ENCODE results near the gene PICK1. TPM values are rescaled to one million over a fixed set of nuclear protein-coding genes. Genes with fewer than 3 reads are reported as not detected.

The PICK1 gene
- total and polyA plus RNA-seq, 2 of the 4 experiments (the other 2 are of a cell fraction): 16.5 to 21.0 TPM

DNA sequence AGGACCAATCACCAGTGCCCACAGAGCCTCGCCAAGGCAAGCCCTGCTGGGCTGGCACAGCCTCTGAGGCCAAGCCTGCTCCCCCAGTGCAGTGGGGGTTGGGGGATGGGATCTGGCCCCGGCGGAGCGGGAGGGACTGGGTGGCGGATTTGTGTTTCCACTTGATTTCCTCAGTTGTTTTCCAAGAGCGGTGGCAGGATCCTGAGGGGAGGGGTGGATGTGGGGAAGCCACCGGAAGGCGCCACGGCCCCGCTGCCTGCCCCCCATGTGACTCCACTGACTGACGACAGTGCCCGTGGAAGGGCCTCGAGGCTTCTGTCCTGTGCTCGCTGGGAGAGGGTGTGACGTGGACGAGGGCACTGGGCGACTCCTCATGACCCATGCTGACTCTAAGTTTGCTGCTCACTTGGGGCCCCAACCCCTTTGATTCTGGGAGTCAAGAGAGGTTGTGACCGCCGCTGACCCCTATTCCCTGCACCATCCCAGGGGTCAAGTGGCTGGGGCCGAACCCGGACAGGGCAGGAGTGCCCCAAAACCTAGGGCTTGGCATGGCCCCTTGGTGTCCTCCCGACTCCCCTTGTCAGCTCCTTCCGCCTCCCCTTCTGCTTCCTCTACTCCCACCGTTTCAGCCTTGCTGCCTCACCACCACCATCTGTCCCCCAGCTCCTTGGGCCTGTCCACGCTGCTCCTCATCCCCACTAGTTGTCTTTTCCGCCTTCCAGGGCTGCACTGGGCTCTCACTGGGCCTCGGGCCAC, 23.5 kb upstream of the PICK1 start:
- Histone ChIP-seq H3K4ac (ENCODE audit: low read depth, low read length) (peak overlapping the region; percentile 93), H4K5ac (ENCODE audit: low read depth, low read length) (peak overlapping the region; percentile 85), H3K9me3 (ENCODE audit: control insufficient read depth, insufficient read depth, low read length) (no peaks in the 10 kb centered on the region), H3K23ac (ENCODE audit: low read depth, low read length) (0 out of 2 replicates have a peak overlapping the region, but pooled peaks have one; percentile 20), H3K56ac (ENCODE audit: extremely low read depth, insufficient read depth, low read length) (no peak overlapping the region; the same call in 1 of the 2 replicates), H3K14ac (replicated peaks; ENCODE audit: low read depth, low read length) (peak overlapping the region; percentile 80), H2AFZ (replicated peaks; ENCODE audit: low read length, poor library complexity) (peak overlapping the region; percentile 88), H3K4me3 (ENCODE audit: insufficient read depth, low read depth, low read length) (no peak overlapping the region), H3K36me3 (ENCODE audit: control insufficient read depth, insufficient read depth, low read length) (no peaks in the 10 kb centered on the region), H3K4me2 (ENCODE audit: low read depth, low read length) (no peak overlapping the region; the same call in 1 of the 2 replicates), H3K27me3 (ENCODE audit: control insufficient read depth, insufficient read depth, low read length) (0 out of 2 replicates have a peak, but pooled peaks cover 2% of the 10 kb centered on the region), H3K4me1 (ENCODE audit: control insufficient read depth, insufficient read depth, low read length) (peaks cover 23% of the 10 kb centered on the region), H2BK20ac (ENCODE audit: low read depth, low read length) (peak overlapping the region; percentile 81; the same call in 1 of the 2 replicates), H2BK5ac (ENCODE audit: low read depth, low read length, poor library complexity, severe bottlenecking) (peak overlapping the region; percentile 68), H3K27ac (ENCODE audit: insufficient read depth, low read length) (peak overlapping the region; percentile 56), H3K9ac (ENCODE audit: low read depth, low read length) (0 out of 2 replicates have a peak overlapping the region, but pooled peaks have one; percentile 19), H2AK5ac (ENCODE audit: low read depth, low read length) (peak overlapping the region; percentile 98), H4K91ac (ENCODE audit: insufficient read depth, low read depth, low read length) (peak overlapping the region; percentile 90), H4K20me1 (ENCODE audit: insufficient read depth, low read length) (no peaks in the 10 kb centered on the region), H2BK120ac (ENCODE audit: low read depth, low read length) (peak overlapping the region; percentile 77), H3K79me1 (ENCODE audit: low read depth in 1 of 2, low read length in 2 of 2) (no peaks in the 10 kb centered on the region; a peak in 1 of 4 replicates), H3K9me1 (ENCODE audit: insufficient read depth, low read length) (peaks cover 6% of the 10 kb centered on the region), H3K18ac (ENCODE audit: low read depth, low read length) (peak overlapping the region; percentile 63), H2BK15ac (ENCODE audit: low read depth, low read length) (peak overlapping the region; percentile 58; the same call in 1 of the 3 replicates), H4K8ac (ENCODE audit: low read depth in 2 of 2, low read length in 2 of 2) (peak overlapping the region; percentile 86 to 88), H2AK9ac (replicated peaks; ENCODE audit: low read depth, low read length, poor library complexity) (peak overlapping the region; percentile 63)
- intact Hi-C loops (cut with micrococcal nuclease): no loop called here
- ChIA-PET CTCF (interaction anchor here (1.8 kb wide), 1 partner anchor 18 kb away, joined by 4 read pairs; no protein-coding TSS in a partner anchor), POLR2A (ENCODE audit: unreplicated experiment) (no interaction called here)
- dilution Hi-C loops (cut with HindIII; ENCODE audit: low sequenced_read_pairs, unreplicated experiment): no loop called here
- no peak; the same call in 1 of the 2 replicates for ATAC-seq (ENCODE audit: low read depth)
- DNase-seq: no peak
- 79% methylated on average over 6 of the region's 27 CpGs; no CpG with 5 or more reads in 1 of the 2 experiments for WGBS, 2 experiments (ENCODE audit: extremely low coverage in 2 of 2, insufficient read length in 1 of 2)
- no TSS peak for BruUV-seq (replicated peaks)
- in situ Hi-C loops (cut with MboI; ENCODE audit: low sequenced_read_pairs): no loop called here
- TF ChIP-seq BHLHE40 (IDR thresholded peaks at IDR 0.05; ENCODE audit: low read depth, low read length) (no peak), ELK1 (IDR thresholded peaks at IDR 0.05; ENCODE audit: borderline replicate concordance, low read depth, low read length) (no peak), CEBPB (IDR thresholded peaks at IDR 0.05; ENCODE audit: low read depth, low read length) (no peak), MXI1 (IDR thresholded peaks at IDR 0.05; ENCODE audit: borderline replicate concordance, low read depth, low read length) (no peak), CTCF (conservative IDR thresholded peaks at IDR 0.05; ENCODE audit: low read depth, low read length) (no peak), NFE2L2 (IDR thresholded peaks at IDR 0.05; ENCODE audit: low read depth, low read length) (no peak), MAZ (IDR thresholded peaks at IDR 0.05; ENCODE audit: borderline replicate concordance, low read depth, low read length) (no peak), RAD21 (IDR thresholded peaks at IDR 0.05; ENCODE audit: low read length) (no peak), CHD1 (IDR thresholded peaks at IDR 0.05; ENCODE audit: low read depth, low read length) (no peak), SMC3 (IDR thresholded peaks at IDR 0.05; ENCODE audit: low read depth, low read length) (no peak), FOS (IDR thresholded peaks at IDR 0.05; ENCODE audit: low read depth, low read length) (no peak), MAFK (IDR thresholded peaks at IDR 0.05; ENCODE audit: low read depth, low read length) (no peak), RCOR1 (IDR thresholded peaks at IDR 0.05; ENCODE audit: insufficient replicate concordance, low read length) (no peak)

All from IMR-90 (cell line).